Endothelial cell of umbilical vein (primary cell): Measurements from ENCODE around the gene RPUSD4. TPM values are rescaled to one million over a fixed set of nuclear protein-coding genes. Genes with fewer than 3 reads are reported as not detected.

Experiments
- BruUV-seq: library from RNA; stranded (reverse); fragments of 400-500 nt; replicated peaks from 2 replicates; lab custom pipeline; 2021; lab: Mats Ljungman, UMichigan
- CTCF ChIA-PET: fragments of 300-600, 350-600 bp; sonication (Branson Sonifier 250); formaldehyde crosslinking; loops from one replicate; lab custom pipeline; 2021; ENCODE audit warnings: antibody characterized with exemption, inconsistent platforms; lab: Charles Lee
- POLR2A ChIA-PET: fragments of 300-600, 350-600 bp; sonication (Branson Sonifier 250); formaldehyde crosslinking; loops from one replicate; lab custom pipeline; 2021; ENCODE audit warnings: antibody characterized with exemption, inconsistent platforms; lab: Charles Lee
- DNase-seq: peaks from one replicate; pipeline ENCODE4 v3.0.0-alpha.2; 2011; ENCODE audit warnings: low read depth, low spot score
- FAIRE-seq: peaks from 2 replicates; lab custom pipeline; 2011; peaks lifted over from hg19 to GRCh38; lab: Jason Lieb, UNC
- H2AFZ ChIP-seq: 2 replicates; pipeline ENCODE4 v1.6.0; 2012; ENCODE audit warnings: low read depth, low read length, control low read depth, inconsistent platforms
- H3K27ac ChIP-seq: 2 replicates; pipeline ENCODE4 v1.5.1; 2011; ENCODE audit warnings: low read depth, mild to moderate bottlenecking, control low read depth, low read length, moderate library complexity; ENCODE audit not compliant: insufficient read depth
- H3K27me3 ChIP-seq, 2 experiments: 2 replicates each; pipeline versions ENCODE4 v1.6.0 to v1.6.1; 2011; ENCODE audit warnings: low read length in 2 of 2, mixed read lengths in 1 of 2; ENCODE audit not compliant: control insufficient read depth in 2 of 2, insufficient read depth in 2 of 2
- H3K36me3 ChIP-seq, 2 experiments: 2 replicates in 1 of 2; 3 replicates in 1 of 2; pipeline ENCODE4 v1.5.1; 2011; ENCODE audit warnings: low read length in 2 of 2, mild to moderate bottlenecking in 1 of 2, moderate library complexity in 1 of 2; ENCODE audit not compliant: control insufficient read depth in 2 of 2, insufficient read depth in 2 of 2; ENCODE audit errors: extremely low read depth in 1 of 2
- H3K4me1 ChIP-seq: 3 replicates; pipeline ENCODE4 v1.5.1; 2011; ENCODE audit warnings: mild to moderate bottlenecking, low read length; ENCODE audit not compliant: control insufficient read depth, insufficient read depth; ENCODE audit errors: extremely low read depth
- H3K4me2 ChIP-seq: 2 replicates; pipeline ENCODE4 v1.6.1; 2011; ENCODE audit warnings: low read length, control low read depth, mixed read lengths; ENCODE audit not compliant: insufficient read depth
- H3K4me3 ChIP-seq, 3 experiments: fragments of 200-600 bp in 1 of 3; sonication (generic), shearing (Covaris generic) in 1 of 3; replicated peaks in 1 of 3; 2 replicates each; pipeline ENCODE4 v1.5.1; 2011 to 2016; ENCODE audit warnings: control low read depth in 3 of 3, low read length in 3 of 3, mild to moderate bottlenecking in 2 of 3, inconsistent platforms in 1 of 3, low read depth in 1 of 3, moderate library complexity in 1 of 3; ENCODE audit not compliant: insufficient read depth in 1 of 3
- H3K79me2 ChIP-seq: 2 replicates; pipeline ENCODE4 v1.6.0; 2012; ENCODE audit warnings: low read length, inconsistent platforms; ENCODE audit not compliant: control insufficient read depth, insufficient read depth
- H3K9ac ChIP-seq: replicated peaks from 2 replicates; pipeline ENCODE3; 2011; ENCODE audit warnings: low read length, control low read depth; ENCODE audit not compliant: insufficient read depth; ENCODE audit errors: extremely low read depth
- H3K9me1 ChIP-seq: replicated peaks from 3 replicates; pipeline ENCODE4 v1.6.0; 2011; ENCODE audit warnings: mild to moderate bottlenecking, low read length; ENCODE audit not compliant: control insufficient read depth, insufficient read depth; ENCODE audit errors: extremely low read depth
- H3K9me3 ChIP-seq: replicated peaks from 2 replicates; pipeline ENCODE4 v1.5.1; 2012; ENCODE audit warnings: low read length, inconsistent platforms; ENCODE audit not compliant: control insufficient read depth, insufficient read depth
- H4K20me1 ChIP-seq: replicated peaks from 2 replicates; pipeline ENCODE3; 2011; ENCODE audit warnings: mild to moderate bottlenecking, low read length; ENCODE audit not compliant: control insufficient read depth, insufficient read depth; ENCODE audit errors: extremely low read depth
- EZH2 ChIP-seq: IDR thresholded peaks from 2 replicates; pipeline ENCODE4 v1.6.1; 2012; ENCODE audit warnings: borderline replicate concordance, low read depth, mild to moderate bottlenecking, moderate library complexity, low read length, inconsistent platforms; ENCODE audit not compliant: severe bottlenecking
- FOS ChIP-seq: IDR thresholded peaks from 2 replicates; pipeline ENCODE4 v1.6.1; 2011; ENCODE audit warnings: mild to moderate bottlenecking, low read length, moderate library complexity, borderline replicate concordance; ENCODE audit not compliant: insufficient read depth
- GATA2 ChIP-seq: IDR thresholded peaks from 2 replicates; pipeline ENCODE4 v1.7.0; 2011; ENCODE audit warnings: low read depth, mild to moderate bottlenecking, moderate library complexity, mixed read lengths, low read length; ENCODE audit not compliant: insufficient read length, insufficient read depth
- JUN ChIP-seq: IDR thresholded peaks from 2 replicates; pipeline ENCODE4 v1.6.1; 2011; ENCODE audit warnings: borderline replicate concordance, low read depth; ENCODE audit not compliant: insufficient read length, insufficient read depth
- MAX ChIP-seq: IDR thresholded peaks from 2 replicates; pipeline ENCODE4 v1.6.1; 2011; ENCODE audit not compliant: insufficient read depth, insufficient read length
- MYC ChIP-seq: IDR thresholded peaks from one replicate; pipeline ENCODE4 v1.6.1; 2011; ENCODE audit warnings: mild to moderate bottlenecking, low read depth, low read length
- POLR2A ChIP-seq: IDR thresholded peaks from 2 replicates; pipeline ENCODE4 v1.6.1; 2012; ENCODE audit warnings: low read depth, mild to moderate bottlenecking, control low read depth, low read length
- POLR2AphosphoS5 ChIP-seq: IDR thresholded peaks from 2 replicates; pipeline ENCODE4 v1.6.1; 2012; ENCODE audit warnings: low read depth, mild to moderate bottlenecking, control low read depth, low read length, moderate library complexity; ENCODE audit not compliant: insufficient read depth
- dilution Hi-C: fragments of 300-500 bp; cut with MboI; formaldehyde crosslinking; loops from one replicate; pipeline ENCODE4 v1.15.0; 2019; ENCODE audit warnings: low sequenced_read_pairs; ENCODE audit not compliant: extremely low pct_ligation_motif_present
- intact Hi-C: fragments of 100-400 bp; cut with micrococcal nuclease; formaldehyde crosslinking; loops from one replicate; pipeline ENCODE4 v1.10.0; 2022
- polyA plus RNA-seq, 4 experiments: library from polyadenylated mRNA; depleted of rRNA in 3 of 4; stranded (reverse) in 3 of 4; unstranded in 1 of 4; fragments of >200 nt; gene quantifications; 2 replicates each; pipeline versions ENCODE4 v1.2.1 to v1.2.3, GENCODE V29; 2011 to 2012; ENCODE audit warnings: missing spikeins in 1 of 4
- total RNA-seq: library from RNA; stranded (reverse); gene quantifications from 2 replicates; pipeline ENCODE4 v1.2.3, GENCODE V29; 2021
- TF ChIP-seq, protein P1 (sequence below), 2 donors: IDR thresholded peaks; 1 replicate in 1 of 2; 2 replicates in 1 of 2; pipeline ENCODE4 v1.5.1; 2011; ENCODE audit warnings: low read length in 2 of 2, mild to moderate bottlenecking in 2 of 2, moderate library complexity in 2 of 2, control low read depth in 1 of 2, inconsistent platforms in 1 of 2, low read depth in 1 of 2; ENCODE audit not compliant: insufficient read depth in 1 of 2; ENCODE audit errors: extremely low read depth in 1 of 2

Gene RPUSD4
- total and polyA plus RNA-seq, 2 donors (not counting 3 experiments of a cell fraction or from before 2014, with no cell fraction given), result 37.8 to 40.8 TPM

GRCh38 chr11:126188332-126189108 lies 22.9 kb downstream of the RPUSD4 start:
- no peak for DNase-seq
- intact Hi-C loops, result no loop called here
- no peak for TF ChIP-seq POLR2AphosphoS5
- TF ChIP-seq JUN, result no peak
- TF ChIP-seq POLR2A, result no peak
- TF ChIP-seq, protein P1, sequence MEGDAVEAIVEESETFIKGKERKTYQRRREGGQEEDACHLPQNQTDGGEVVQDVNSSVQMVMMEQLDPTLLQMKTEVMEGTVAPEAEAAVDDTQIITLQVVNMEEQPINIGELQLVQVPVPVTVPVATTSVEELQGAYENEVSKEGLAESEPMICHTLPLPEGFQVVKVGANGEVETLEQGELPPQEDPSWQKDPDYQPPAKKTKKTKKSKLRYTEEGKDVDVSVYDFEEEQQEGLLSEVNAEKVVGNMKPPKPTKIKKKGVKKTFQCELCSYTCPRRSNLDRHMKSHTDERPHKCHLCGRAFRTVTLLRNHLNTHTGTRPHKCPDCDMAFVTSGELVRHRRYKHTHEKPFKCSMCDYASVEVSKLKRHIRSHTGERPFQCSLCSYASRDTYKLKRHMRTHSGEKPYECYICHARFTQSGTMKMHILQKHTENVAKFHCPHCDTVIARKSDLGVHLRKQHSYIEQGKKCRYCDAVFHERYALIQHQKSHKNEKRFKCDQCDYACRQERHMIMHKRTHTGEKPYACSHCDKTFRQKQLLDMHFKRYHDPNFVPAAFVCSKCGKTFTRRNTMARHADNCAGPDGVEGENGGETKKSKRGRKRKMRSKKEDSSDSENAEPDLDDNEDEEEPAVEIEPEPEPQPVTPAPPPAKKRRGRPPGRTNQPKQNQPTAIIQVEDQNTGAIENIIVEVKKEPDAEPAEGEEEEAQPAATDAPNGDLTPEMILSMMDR (IDR thresholded peaks at IDR 0.05; ENCODE audit: extremely low read depth in 1 of 2, insufficient read depth in 1 of 2, low read depth in 1 of 2, low read length in 2 of 2), result no peak
- TF ChIP-seq MAX, result no peak
- TF ChIP-seq FOS, result no peak
- no peak for TF ChIP-seq MYC
- TF ChIP-seq EZH2, result no peak
- no peak for TF ChIP-seq GATA2
- ChIA-PET POLR2A (no interaction called here), CTCF (no interaction called here)
- Histone ChIP-seq H3K4me3 (no peak overlapping the region), H3K9ac (no peak overlapping the region), H4K20me1 (no peaks in the 10 kb centered on the region), H3K9me3 (no peaks in the 10 kb centered on the region), H3K4me1 (no peaks in the 10 kb centered on the region), H3K36me3 (peaks cover 0 to 17% of the 10 kb centered on the region in 2 experiments), H3K4me2 (no peak overlapping the region), H3K9me1 (no peaks in the 10 kb centered on the region), H2AFZ (no peak overlapping the region), H3K27ac (no peak overlapping the region), H3K79me2 (no peaks in the 10 kb centered on the region), H3K27me3 (no peaks in the 10 kb centered on the region)
- dilution Hi-C loops, result no loop called here
- no peak for FAIRE-seq
- BruUV-seq, result no TSS peak
